GM12892 (cell line): Measurements from ENCODE around the gene TAGAP.

ENCODE experiments used
- POLR2A ChIP-seq: IDR thresholded peaks from 2 replicates; pipeline ENCODE4 v1.6.1; 2011; ENCODE audit warnings: low read depth, low read length, control low read depth
- POLR2AphosphoS5 ChIP-seq: IDR thresholded peaks from 2 replicates; pipeline ENCODE4 v1.6.1; 2011; ENCODE audit warnings: low read depth, low read length, control low read depth
- TAF1 ChIP-seq: IDR thresholded peaks from 2 replicates; pipeline ENCODE4 v1.6.1; 2011; ENCODE audit warnings: low read depth, mild to moderate bottlenecking, control low read depth, low read length, borderline replicate concordance

GRCh38 chr6:159089909-159090308 lies 45.1 kb upstream of the TAGAP start:
- no peak for TF ChIP-seq POLR2A
- no peak for TF ChIP-seq POLR2AphosphoS5
- TF ChIP-seq TAF1, result no peak
